ENCODE measurements around the gene RPGR. TPM values are rescaled to one million over a fixed set of nuclear protein-coding genes. Genes with fewer than 3 reads are reported as not detected.

RPGR gene
- total RNA-seq, 4 donors from 2014 or later = 9.6 to 17.0 (median 11.9) TPM

DNA sequence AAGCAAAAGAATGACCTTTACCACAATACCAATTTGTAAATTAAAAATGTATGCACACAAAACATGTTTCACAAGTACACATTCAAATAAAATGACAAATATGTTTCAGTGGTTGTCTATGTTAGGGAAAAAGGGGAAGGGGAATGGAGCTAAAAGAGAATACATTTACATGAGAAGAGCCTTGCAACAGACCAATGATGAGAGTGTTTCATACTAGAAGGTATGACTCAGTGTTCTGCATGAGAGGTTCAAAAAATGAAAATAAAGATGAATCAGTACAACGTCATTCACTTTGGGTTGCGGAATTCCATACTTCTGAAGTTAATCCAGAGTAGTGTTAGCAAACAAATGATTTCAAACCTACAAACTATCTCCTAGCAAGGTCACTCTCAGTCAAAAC is 51.7 kb downstream of the RPGR start:
- TF ChIP-seq POLR2AphosphoS5 (IDR thresholded peaks at IDR 0.05) (no peak), EP300 (IDR thresholded peaks at IDR 0.05) (no peak), POLR2A (IDR thresholded peaks at IDR 0.05; ENCODE audit: low read depth) (no peak), CTCF (IDR thresholded peaks at IDR 0.05) (no peak)
- Histone ChIP-seq H3K27ac (replicated peaks in 1 of 4) (no peak overlapping the region), H3K36me3 (peaks cover 0 to 7% (median 0%) of the 10 kb centered on the region in 4 donors), H3K4me3 (no peak overlapping the region), H3K4me1 (peaks cover 0 to 7% (median 0%) of the 10 kb centered on the region in 4 donors), H3K27me3 (no peaks in the 10 kb centered on the region), H3K9me3 (no peaks in the 10 kb centered on the region)
- DNase-seq (ENCODE audit: extremely low spot score) = no peak
- intact Hi-C loops (cut with DNase I) = no loop called here
- 49% methylated on average over 2 of the region's 2 CpGs for WGBS

GRCh38 chrX:38273453-38273852 is 53.9 kb downstream of the RPGR start:
- DNase-seq (ENCODE audit: extremely low spot score) = no peak
- Histone ChIP-seq H3K9me3 (no peaks in the 10 kb centered on the region), H3K4me3 (no peak overlapping the region), H3K27ac (replicated peaks in 1 of 4) (no peak overlapping the region), H3K4me1 (peaks cover 0 to 7% (median 0%) of the 10 kb centered on the region in 4 donors), H3K27me3 (no peaks in the 10 kb centered on the region), H3K36me3 (peaks cover 0 to 11% (median 0%) of the 10 kb centered on the region in 4 donors)
- WGBS = 67% methylated on average over 1 of the region's 1 CpG
- intact Hi-C loops (cut with DNase I) = no loop called here
- TF ChIP-seq POLR2AphosphoS5 (IDR thresholded peaks at IDR 0.05) (no peak), CTCF (IDR thresholded peaks at IDR 0.05) (no peak), POLR2A (IDR thresholded peaks at IDR 0.05; ENCODE audit: low read depth) (no peak), EP300 (IDR thresholded peaks at IDR 0.05) (no peak)

DNA sequence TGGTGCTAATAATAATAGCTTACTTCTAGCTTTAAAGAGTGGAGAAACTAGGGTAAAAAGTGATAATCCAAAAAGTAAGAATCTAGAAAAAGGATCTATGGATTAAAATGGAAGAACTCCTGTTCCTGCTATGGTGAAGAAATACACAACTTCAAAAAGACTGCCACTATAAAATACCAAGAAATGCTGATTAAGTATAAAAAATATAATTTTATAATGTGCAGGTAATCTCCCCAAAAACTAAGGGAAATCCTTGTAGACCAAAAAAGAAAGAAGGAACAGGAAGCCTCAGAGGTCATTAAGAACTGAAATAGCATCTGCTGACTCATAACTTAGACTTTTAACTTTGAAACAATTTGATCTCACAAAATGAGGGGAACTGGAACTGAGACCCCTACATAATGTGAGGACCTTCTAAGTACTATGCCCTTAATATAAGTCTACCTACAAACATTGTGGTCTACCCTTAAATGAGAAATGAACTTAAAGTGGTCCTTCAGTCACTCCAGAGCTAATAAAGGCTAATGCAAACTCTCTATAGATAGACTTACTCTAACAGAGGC is 56.1 kb downstream of the RPGR start:
- Histone ChIP-seq H3K36me3 (peaks cover 0 to 14% (median 0%) of the 10 kb centered on the region in 4 donors), H3K4me1 (peaks cover 0 to 7% (median 0%) of the 10 kb centered on the region in 4 donors), H3K9me3 (no peaks in the 10 kb centered on the region), H3K4me3 (no peak overlapping the region), H3K27ac (replicated peaks in 1 of 4) (no peak overlapping the region), H3K27me3 (no peaks in the 10 kb centered on the region)
- intact Hi-C loops (cut with DNase I) = no loop called here
- no peak for DNase-seq (ENCODE audit: extremely low spot score)
- TF ChIP-seq CTCF (IDR thresholded peaks at IDR 0.05) = no peak
- no peak for TF ChIP-seq POLR2AphosphoS5 (IDR thresholded peaks at IDR 0.05)
- TF ChIP-seq POLR2A (IDR thresholded peaks at IDR 0.05; ENCODE audit: low read depth) = no peak
- TF ChIP-seq EP300 (IDR thresholded peaks at IDR 0.05) = no peak

- Histone ChIP-seq H3K4me3 (no peak overlapping the region), H3K27ac (replicated peaks in 1 of 4) (no peak overlapping the region), H3K36me3 (peaks cover 0 to 8% (median 0%) of the 10 kb centered on the region in 4 donors), H3K9me3 (no peaks in the 10 kb centered on the region), H3K4me1 (peaks cover 0 to 17% (median 0%) of the 10 kb centered on the region in 4 donors), H3K27me3 (no peaks in the 10 kb centered on the region)
- intact Hi-C loops (cut with DNase I) = no loop called here
- 73% methylated on average over 3 of the region's 3 CpGs for WGBS
- TF ChIP-seq POLR2A (IDR thresholded peaks at IDR 0.05; ENCODE audit: low read depth) (no peak), POLR2AphosphoS5 (IDR thresholded peaks at IDR 0.05) (no peak), CTCF (IDR thresholded peaks at IDR 0.05) (no peak)
- no peak for DNase-seq (ENCODE audit: extremely low spot score)
Measured at GRCh38 chrX:38268011-38268410, 59.3 kb downstream of the RPGR start.

All from esophagus muscularis mucosa (tissue), 4 donors.